ENCODE results near the gene RFX3.
"Not testable (repeated sequence)": the region's sequence is repeated elsewhere in the genome, so short reads cannot be mapped to it uniquely, and the experiment has no call there.

RFX3 gene

DNA sequence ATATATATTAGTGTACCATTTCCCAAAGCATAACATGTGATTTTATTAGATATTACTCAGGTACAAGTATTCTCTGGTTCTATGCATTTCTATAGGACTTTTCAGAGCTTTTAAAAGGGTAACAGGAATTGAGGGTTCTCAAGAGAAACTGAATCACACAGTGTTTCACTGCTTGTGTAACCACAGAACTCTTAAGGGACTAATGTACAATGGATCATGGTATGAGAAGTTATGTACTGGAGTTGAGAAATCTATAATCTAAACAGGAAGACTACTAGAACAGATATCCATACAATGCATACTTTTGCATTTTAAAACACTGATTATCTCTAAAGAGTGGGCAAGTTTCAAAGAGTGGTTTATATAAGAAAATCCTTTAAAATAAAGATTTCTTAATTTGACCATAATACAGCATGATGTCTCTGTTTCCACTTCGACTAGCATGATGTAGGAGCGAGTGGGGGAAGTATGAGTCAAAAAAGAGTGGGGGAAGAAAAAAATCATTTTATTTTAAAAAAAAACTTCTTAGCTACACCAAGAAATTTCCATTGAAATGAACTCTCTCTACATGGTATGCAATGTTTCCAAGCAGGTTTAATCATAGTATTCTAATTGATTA lies 183.5 kb downstream of the RFX3 start:
- no peak for DNase-seq

DNA sequence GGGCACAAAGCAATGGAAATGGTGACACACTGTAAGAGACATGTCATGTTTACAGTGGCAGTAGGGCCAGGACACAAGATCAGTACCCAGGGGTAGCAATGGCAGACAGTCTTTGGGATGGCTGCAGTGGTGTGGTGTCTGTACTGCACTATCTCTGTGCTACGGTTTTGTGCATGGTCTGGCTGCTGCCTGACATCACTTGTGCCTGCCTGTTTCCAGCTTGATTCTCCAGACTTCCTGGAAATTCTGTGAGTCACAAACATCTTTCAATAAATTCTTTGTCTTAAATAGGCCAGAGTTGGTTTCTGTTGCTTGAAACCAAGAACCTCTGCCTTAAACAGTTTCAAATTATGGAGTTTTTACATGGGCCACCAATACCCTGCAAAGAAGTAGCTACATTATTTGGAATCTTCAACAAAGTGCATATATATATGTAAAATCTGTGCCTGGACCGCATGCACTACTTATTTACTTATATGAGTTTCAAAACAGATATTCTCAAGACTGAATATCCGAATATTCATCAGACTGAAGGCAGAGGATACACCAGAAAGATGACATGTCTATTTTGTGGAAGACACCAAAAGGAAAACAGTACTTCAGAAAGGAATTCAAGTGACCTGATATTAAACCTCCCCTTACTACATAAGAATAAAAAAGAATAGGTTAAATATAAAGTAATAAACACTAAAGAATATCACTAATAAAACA lies 188.1 kb downstream of the RFX3 start:
- DNase-seq: no peak

GRCh38 chr9:3336951-3337350 lies 188.8 kb downstream of the RFX3 start:
- DNase-seq: no peak

DNA sequence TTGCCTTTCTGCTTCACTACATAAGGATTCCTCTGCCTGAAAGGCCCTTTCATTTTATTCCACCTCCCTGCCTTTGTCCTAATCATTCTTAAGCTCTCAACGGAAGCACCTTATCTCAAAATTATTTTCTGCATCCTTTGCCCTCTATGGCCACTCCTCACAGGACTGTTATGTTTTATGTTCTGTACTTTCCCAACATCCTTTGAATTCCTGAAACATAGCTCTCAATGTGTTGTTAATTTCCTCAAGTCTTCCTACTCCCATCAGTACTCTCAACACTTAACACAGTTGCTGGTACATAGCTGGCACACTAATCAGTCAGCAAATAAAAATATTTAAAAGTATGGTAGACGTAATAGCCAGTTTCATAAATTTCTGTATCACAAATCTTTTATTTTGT lies 193.0 kb downstream of the RFX3 start:
- no peak for DNase-seq

DNA sequence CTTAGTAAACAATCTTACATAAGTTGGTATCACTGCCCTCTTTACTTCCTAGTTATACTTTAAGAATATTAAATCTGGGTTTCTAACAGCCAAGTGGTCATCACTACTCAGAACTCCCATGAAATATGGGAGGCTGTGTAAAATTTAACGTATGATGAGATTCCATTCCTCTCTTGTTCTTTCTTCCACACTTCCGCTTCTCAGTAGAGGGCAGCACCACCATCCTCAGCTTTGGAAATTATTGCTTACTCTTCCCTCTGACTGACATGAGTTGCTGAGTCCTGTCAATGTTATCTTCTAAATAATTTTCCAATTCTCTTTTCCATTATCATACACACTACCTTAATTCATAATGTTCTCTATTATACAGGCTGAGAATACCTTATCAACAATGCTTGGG lies 194.0 kb downstream of the RFX3 start:
- peak in 1 of 2 experiments; percentile 2 for DNase-seq

DNA sequence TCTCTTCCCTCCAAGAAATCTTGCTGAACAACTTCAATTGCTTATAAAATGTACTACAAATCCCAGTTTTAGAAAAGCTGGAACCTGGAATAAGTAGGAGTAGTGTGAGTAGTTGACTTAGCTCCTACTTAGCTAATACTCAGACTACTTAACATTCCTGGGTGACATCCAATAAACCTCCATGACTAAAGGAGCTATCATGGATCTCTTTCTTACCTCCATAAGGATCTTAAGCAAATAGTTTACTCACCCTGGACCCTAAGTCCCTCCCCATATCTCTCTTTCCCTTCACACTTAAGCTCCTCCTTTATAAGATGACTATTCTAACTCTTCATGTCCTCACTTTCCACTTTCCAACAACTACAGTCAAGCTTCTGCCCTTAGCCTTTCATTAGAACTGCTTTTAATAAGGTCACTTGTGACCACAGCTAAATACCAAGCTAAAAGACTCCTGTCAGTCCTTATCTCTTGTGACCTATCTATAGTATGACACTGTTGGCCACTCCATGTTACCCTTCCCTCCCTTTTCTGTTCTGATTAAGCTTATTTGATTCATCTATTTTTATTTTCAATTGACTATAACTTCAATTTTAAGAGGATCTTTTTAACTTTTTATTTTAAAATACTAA lies 194.9 kb downstream of the RFX3 start:
- no peak for DNase-seq

DNA sequence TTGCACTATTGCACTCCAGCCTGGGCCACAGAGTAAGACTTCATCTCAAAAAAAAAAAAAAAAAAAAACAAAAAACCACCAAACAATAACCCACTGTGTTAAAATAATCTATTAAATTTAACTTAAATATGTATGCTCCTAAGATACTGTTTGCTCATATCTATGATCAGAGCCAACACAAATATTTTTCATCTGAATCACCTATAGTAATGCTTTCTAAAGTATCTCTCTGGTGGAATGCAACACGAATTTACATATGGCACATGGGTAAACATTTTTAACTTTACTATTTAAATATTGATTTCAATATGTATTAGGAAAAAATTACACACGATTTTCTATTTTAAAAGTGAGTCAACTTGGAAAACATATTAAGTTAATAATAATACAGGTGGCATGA lies 196.4 kb downstream of the RFX3 start:
- no peak for DNase-seq

DNA sequence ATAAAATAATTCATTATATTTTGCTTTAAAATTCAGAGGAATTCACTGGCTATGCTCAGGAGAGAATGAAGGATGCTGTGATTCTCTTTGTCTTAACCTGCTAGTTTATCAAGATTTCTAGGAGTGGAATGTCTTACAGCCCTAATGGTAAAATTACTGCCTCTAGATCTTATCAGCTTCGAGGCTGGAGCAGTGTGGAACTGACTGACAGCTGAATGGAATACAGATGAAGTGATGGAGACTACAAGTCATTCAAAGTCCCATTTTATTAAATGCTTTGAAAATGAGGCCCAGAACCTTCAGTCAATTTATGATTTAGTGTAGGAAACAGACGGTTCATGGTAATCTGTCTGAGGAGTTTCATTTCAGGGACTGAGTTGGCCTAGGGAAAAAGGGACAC lies 202.1 kb downstream of the RFX3 start:
- no peak for DNase-seq

GRCh38 chr9:3321186-3321585 lies 204.6 kb downstream of the RFX3 start:
- DNase-seq: no peak

DNA sequence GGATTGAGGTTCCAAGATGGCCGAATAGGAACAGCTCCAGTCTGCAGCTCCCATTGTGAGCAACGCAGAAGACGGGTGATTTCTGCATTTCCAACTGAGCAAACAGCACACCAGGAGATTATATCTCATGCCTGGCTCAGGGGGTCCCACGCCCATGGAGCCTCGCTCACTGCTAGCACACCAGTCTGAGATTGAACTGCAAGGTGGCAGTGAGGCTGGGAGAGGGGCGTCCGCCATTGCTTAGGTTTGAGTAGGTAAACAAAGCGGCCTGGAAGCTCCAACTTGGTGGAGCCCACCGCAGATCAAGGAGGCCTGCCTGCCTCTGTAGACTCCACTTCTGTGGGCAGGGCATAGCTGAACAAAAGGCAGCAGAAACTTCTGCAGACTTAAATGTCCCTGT lies 213.2 kb downstream of the RFX3 start:
- not testable (repeated sequence) for DNase-seq

DNA sequence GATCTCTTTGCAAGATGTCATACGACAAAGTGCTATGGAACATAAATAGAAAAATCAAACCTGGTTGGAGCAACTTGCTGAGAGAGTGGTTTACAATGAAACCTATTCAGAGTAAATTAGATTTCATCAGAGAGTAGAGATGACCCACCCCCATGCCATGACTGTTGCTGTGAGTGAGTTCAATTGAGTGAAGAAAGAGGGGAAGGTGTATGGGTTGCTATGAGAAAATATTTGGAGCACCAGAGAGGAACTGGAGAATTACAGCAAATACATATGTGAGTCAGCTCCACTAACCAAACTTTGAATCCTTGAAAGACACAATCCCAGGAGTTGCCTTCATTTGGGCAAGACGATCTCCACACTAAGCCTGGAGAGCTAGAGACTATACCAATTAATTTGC lies 217.2 kb downstream of the RFX3 start:
- no peak for DNase-seq

- not testable (repeated sequence) for DNase-seq
Observed at GRCh38 chr9:3304388-3304787, 221.4 kb downstream of the RFX3 start.

- DNase-seq: no peak
Observed at GRCh38 chr9:3299872-3300271, 225.9 kb downstream of the RFX3 start.

DNA sequence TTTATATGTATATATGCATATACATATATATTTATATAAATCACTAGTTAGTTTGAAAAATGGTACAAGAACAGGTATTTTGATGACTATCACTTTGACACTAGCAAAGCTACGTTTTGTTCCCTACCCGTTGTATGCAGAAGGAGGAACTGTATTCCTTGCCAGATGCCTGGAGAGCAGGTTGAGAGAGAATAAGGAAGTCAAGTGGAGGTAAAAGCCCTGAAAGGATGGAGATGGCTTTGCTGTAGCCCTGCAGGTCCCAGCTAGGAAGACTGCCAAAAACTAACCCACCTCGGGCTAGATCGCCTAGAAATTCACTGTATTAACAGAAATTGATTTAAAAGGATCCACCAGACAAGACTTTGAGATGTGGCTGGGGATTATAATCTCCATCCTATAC lies 229.3 kb downstream of the RFX3 start:
- DNase-seq: no peak

DNA sequence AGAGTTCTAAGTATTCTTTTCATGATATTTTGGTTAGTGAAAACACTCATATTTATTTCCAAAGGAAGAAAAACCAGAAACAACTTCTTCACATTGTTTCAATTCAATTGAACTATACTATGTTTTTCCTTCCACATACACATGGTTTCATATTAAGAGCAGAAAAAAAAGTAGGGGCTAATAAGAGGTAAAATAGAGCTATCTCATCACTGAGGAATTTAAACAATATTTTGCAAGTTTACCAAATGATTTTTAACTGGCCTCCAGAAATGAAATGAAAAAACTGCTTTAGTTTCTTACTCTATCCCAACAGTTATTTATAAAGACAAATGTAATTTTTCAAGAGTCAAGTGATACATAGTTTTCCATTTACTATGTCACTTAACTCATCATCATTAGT lies 233.5 kb downstream of the RFX3 start:
- no peak for DNase-seq

GRCh38 chr9:3290231-3290840 lies 235.5 kb downstream of the RFX3 start:
- DNase-seq: no peak

DNA sequence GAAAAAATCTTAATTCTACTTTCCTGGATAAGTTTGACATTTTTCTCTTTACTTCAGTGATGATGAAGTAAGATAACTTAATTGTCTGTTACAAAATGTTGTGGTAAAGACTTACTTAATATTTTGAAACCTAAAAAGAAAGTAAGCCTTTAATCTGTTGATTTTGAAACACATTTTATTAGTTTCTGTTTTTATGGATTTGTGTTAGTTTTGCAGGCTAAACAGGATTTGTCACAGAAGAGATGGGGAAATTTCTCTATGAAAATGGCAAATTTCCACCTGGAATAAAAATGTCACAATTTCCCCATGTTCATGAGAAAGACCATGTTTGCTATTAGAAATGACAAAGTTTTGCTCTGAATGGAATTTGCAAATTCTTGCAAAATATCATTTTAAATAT lies 237.1 kb downstream of the RFX3 start:
- no peak for DNase-seq

GRCh38 chr9:3285365-3286161 lies 240.2 kb downstream of the RFX3 start:
- no peak for DNase-seq

GRCh38 chr9:3282365-3282764 lies 243.4 kb downstream of the RFX3 start:
- no peak for DNase-seq

GRCh38 chr9:3281399-3281798 lies 244.4 kb downstream of the RFX3 start:
- DNase-seq: no peak

DNA sequence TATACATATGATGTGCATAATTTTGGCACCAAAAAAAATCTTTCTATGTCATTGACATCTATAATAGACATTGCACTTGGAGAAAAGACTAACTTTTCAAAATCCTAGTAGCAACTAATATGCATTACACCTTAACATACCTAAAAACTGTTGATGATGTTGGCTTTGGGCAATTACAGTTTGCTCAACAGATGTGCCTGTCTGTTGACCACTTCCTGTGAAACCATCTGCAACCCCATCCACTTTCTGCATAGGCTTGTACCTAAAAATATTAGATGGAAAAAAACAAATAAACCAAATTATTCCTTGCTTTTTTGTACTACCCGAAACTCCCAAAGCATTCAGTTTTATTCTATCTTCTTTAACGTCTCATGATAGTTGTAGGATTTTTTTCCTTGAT lies 248.6 kb downstream of the RFX3 start:
- DNase-seq: no peak

DNA sequence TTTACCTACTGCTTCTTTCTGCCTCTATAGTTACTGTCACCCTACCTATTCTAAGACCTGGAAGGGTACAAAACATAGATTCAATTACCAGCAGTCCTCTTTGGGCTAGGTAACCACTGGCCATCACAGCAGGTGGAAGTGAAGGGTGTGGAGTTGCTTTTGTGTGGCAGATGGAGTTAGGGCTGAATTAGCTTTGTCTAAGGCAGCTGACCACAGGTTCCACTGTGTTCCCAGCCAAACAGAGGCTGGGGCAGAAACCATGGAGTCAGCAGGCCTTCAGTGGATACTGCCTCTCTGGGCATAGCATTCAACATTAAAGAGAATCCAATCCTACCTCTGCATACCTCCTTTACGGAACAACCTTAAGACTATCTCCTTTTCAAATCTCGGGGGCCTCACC lies 254.2 kb downstream of the RFX3 start:
- no peak for DNase-seq

- no peak for DNase-seq
Observed at GRCh38 chr9:3271157-3271556, 254.6 kb downstream of the RFX3 start.
